HepG2 (cell line): ENCODE data around the gene CYB5A. TPM values are rescaled to one million over a fixed set of nuclear protein-coding genes. Genes with fewer than 3 reads are reported as not detected.

Experiments used
- ESRRA ChIP-seq: sonication (generic); formaldehyde crosslinking; IDR thresholded peaks from 2 replicates; pipeline ENCODE4 v1.5.1; 2020; ENCODE audit warnings: mild to moderate bottlenecking, low read depth, missing genetic modification reagents
- GLI4 ChIP-seq: sonication (generic); formaldehyde crosslinking; IDR thresholded peaks from 2 replicates; pipeline ENCODE4 v1.5.1; 2020; ENCODE audit warnings: missing genetic modification reagents, mild to moderate bottlenecking, moderate library complexity, borderline replicate concordance
- HIVEP1 ChIP-seq: sonication (generic); formaldehyde crosslinking; IDR thresholded peaks from 2 replicates; pipeline ENCODE4 v1.4.0; 2020; ENCODE audit warnings: mild to moderate bottlenecking, missing genetic modification reagents
- KMT2B ChIP-seq: IDR thresholded peaks from 2 replicates; pipeline ENCODE4 v1.6.1; 2016; ENCODE audit warnings: missing genetic modification reagents, missing compliant biosample characterization
- MAX ChIP-seq: IDR thresholded peaks from 2 replicates; pipeline ENCODE4 v1.6.1; 2012; ENCODE audit warnings: inconsistent platforms
- MEIS1 ChIP-seq: sonication (generic); formaldehyde crosslinking; IDR thresholded peaks from 2 replicates; pipeline ENCODE4 v1.9.0; 2021; ENCODE audit warnings: mild to moderate bottlenecking, missing genetic modification reagents, moderate library complexity, borderline replicate concordance
- NFE2L2 ChIP-seq: fragments of 150-350 bp; IDR thresholded peaks from 2 replicates; pipeline ENCODE4 v1.6.1; 2014; ENCODE audit warnings: low read length
- PAX8 ChIP-seq: sonication (generic); formaldehyde crosslinking; IDR thresholded peaks from 2 replicates; pipeline ENCODE4 v1.8.0; 2022; ENCODE audit warnings: mild to moderate bottlenecking, missing genetic modification reagents, borderline replicate concordance
- RAD51 ChIP-seq: fragments of 450-650 bp; IDR thresholded peaks from 2 replicates; pipeline ENCODE4 v1.6.1; 2016; ENCODE audit warnings: borderline replicate concordance
- RFX1 ChIP-seq: fragments of 450-650 bp; IDR thresholded peaks from 2 replicates; pipeline ENCODE4 v1.6.1; 2017
- RNF2 ChIP-seq: fragments of 450-650 bp; conservative IDR thresholded peaks from 2 replicates; pipeline ENCODE4 v1.6.1; 2016; ENCODE audit warnings: low read depth
- SNAI1 ChIP-seq: sonication (generic); formaldehyde crosslinking; IDR thresholded peaks from 2 replicates; pipeline ENCODE4 v1.5.0; 2020; ENCODE audit warnings: mild to moderate bottlenecking, missing genetic modification reagents, borderline replicate concordance
- ZNF24 ChIP-seq: fragments of 450-650 bp; IDR thresholded peaks from 2 replicates; pipeline ENCODE4 v1.6.1; 2017; ENCODE audit warnings: antibody characterized with exemption, mild to moderate bottlenecking
- ZNF350 ChIP-seq: sonication (generic); formaldehyde crosslinking; IDR thresholded peaks from 2 replicates; pipeline ENCODE4 v1.4.0; 2020; ENCODE audit warnings: mild to moderate bottlenecking, low read depth, missing genetic modification reagents, borderline replicate concordance
- ZNF446 ChIP-seq: sonication (generic); formaldehyde crosslinking; IDR thresholded peaks from 2 replicates; pipeline ENCODE4 v1.5.0; 2020; ENCODE audit warnings: mild to moderate bottlenecking, missing genetic modification reagents
- ZSCAN31 ChIP-seq: sonication (generic); formaldehyde crosslinking; IDR thresholded peaks from 2 replicates; pipeline ENCODE4 v1.5.0; 2020; ENCODE audit warnings: low read depth, mild to moderate bottlenecking, missing genetic modification reagents
- polyA plus RNA-seq, 8 experiments: library from polyadenylated mRNA; depleted of rRNA in 3 of 8; stranded (reverse) in 7 of 8; unstranded in 1 of 8; fragments of >200 nt; fragmentation: Illumina TruSeq in 4 of 8; extraction: Trizol in 4 of 8; gene quantifications; 2 replicates each; pipeline versions ENCODE4 v1.2.1 to v1.2.3, GENCODE V29; 2011 to 2016; ENCODE audit warnings: low read depth in 4 of 8, missing spikeins in 1 of 8, mixed read lengths in 1 of 8; ENCODE audit not compliant: insufficient read depth in 1 of 8
- total RNA-seq, 5 experiments: library from RNA; depleted of rRNA; stranded (reverse); fragments of >200 nt; fragmentation: Illumina TruSeq; extraction: Trizol; gene quantifications; 2 replicates each; pipeline ENCODE4 v1.2.3, GENCODE V29; 2016; ENCODE audit warnings: low read depth in 1 of 5
- TF ChIP-seq, protein P1 (sequence below): sonication (generic); formaldehyde crosslinking; conservative IDR thresholded peaks from 2 replicates; pipeline ENCODE4 v1.8.1; 2023; ENCODE audit warnings: missing genetic modification reagents
- TF ChIP-seq, protein P2 (sequence below): sonication (generic); formaldehyde crosslinking; conservative IDR thresholded peaks from 2 replicates; pipeline ENCODE4 v1.4.0; 2020; ENCODE audit warnings: mild to moderate bottlenecking, missing genetic modification reagents, moderate library complexity

Gene CYB5A
- total and polyA plus RNA-seq, 2 of the 13 experiments (the other 11 are each of a cell fraction or from before 2014, with no cell fraction given) = 215 to 356 TPM

DNA sequence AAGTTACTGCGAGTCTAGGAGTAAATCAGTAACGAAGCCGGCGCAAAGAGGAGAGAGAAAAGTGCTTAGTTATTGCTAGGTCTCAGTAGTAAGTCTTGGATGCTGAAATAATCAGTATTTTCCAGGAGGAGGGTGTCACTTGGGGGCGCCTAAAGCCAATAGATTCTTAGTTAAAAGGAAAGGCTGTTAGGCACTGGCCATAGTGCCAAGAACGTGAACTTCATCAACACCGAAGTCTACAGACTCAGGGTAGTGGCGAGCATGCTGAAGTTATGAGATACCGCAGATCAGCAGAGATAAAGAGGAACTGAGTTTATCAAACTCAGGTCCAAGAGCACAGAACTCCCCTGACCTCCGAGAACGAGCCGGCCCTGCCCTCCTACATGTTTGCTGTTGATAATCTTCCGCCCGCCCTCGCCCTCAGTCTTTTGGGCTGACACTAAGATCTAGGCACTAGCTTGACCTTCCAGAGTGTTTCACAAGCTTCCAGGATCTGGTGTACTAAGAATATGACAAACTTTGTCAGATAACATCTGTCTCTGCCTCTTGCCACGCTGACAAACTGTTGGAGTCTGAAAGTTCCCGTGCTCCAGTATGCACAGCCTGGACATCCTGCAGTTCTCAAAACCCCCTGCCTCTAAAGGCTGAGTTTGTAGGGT, 49.2 kb downstream of the CYB5A start (continued):
- no peak for TF ChIP-seq SNAI1 (CRISPR knock-in tag)
- no peak for TF ChIP-seq KMT2B (CRISPR knock-in tag)
- TF ChIP-seq ZSCAN31 (CRISPR knock-in tag) = no peak
- no peak for TF ChIP-seq GLI4
- TF ChIP-seq HIVEP1 = no peak
- TF ChIP-seq ESRRA (CRISPR knock-in tag) = 0 out of 2 replicates have a peak, but pooled peaks have one; percentile 35
- TF ChIP-seq, protein P1, sequence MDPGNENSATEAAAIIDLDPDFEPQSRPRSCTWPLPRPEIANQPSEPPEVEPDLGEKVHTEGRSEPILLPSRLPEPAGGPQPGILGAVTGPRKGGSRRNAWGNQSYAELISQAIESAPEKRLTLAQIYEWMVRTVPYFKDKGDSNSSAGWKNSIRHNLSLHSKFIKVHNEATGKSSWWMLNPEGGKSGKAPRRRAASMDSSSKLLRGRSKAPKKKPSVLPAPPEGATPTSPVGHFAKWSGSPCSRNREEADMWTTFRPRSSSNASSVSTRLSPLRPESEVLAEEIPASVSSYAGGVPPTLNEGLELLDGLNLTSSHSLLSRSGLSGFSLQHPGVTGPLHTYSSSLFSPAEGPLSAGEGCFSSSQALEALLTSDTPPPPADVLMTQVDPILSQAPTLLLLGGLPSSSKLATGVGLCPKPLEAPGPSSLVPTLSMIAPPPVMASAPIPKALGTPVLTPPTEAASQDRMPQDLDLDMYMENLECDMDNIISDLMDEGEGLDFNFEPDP = no peak
- TF ChIP-seq ZNF350 = peak; percentile 34; the same call in 1 of the 2 replicates
- TF ChIP-seq RAD51 = no peak
- TF ChIP-seq PAX8 (CRISPR knock-in tag) = 0 out of 2 replicates have a peak, but pooled peaks have one; percentile 46
- TF ChIP-seq, protein P2, sequence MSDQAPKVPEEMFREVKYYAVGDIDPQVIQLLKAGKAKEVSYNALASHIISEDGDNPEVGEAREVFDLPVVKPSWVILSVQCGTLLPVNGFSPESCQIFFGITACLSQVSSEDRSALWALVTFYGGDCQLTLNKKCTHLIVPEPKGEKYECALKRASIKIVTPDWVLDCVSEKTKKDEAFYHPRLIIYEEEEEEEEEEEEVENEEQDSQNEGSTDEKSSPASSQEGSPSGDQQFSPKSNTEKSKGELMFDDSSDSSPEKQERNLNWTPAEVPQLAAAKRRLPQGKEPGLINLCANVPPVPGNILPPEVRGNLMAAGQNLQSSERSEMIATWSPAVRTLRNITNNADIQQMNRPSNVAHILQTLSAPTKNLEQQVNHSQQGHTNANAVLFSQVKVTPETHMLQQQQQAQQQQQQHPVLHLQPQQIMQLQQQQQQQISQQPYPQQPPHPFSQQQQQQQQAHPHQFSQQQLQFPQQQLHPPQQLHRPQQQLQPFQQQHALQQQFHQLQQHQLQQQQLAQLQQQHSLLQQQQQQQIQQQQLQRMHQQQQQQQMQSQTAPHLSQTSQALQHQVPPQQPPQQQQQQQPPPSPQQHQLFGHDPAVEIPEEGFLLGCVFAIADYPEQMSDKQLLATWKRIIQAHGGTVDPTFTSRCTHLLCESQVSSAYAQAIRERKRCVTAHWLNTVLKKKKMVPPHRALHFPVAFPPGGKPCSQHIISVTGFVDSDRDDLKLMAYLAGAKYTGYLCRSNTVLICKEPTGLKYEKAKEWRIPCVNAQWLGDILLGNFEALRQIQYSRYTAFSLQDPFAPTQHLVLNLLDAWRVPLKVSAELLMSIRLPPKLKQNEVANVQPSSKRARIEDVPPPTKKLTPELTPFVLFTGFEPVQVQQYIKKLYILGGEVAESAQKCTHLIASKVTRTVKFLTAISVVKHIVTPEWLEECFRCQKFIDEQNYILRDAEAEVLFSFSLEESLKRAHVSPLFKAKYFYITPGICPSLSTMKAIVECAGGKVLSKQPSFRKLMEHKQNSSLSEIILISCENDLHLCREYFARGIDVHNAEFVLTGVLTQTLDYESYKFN (CRISPR knock-in tag) = peak; percentile 50
- TF ChIP-seq RFX1 = no peak
- TF ChIP-seq NFE2L2 = no peak
- TF ChIP-seq MEIS1 (CRISPR knock-in tag) = no peak
- no peak for TF ChIP-seq RNF2
- TF ChIP-seq MAX = no peak
- TF ChIP-seq ZNF446 (CRISPR knock-in tag) = no peak
- TF ChIP-seq ZNF24 = no peak
- TF ChIP-seq, all 625 proteins: peak for 87
